Lung microvascular endothelial cell (primary cell): ENCODE results near the gene RABEPK. TPM values are rescaled to one million over a fixed set of nuclear protein-coding genes. Genes with fewer than 3 reads are reported as not detected.
"Not testable (repeated sequence)": the region's sequence is repeated elsewhere in the genome, so short reads cannot be mapped to it uniquely, and the experiment has no call there.

ENCODE experiments used
- DNase-seq, 2 donors: peaks; one replicate each; pipeline versions ENCODE4 v3.0.0 to v3.0.0-alpha.2; 2010; ENCODE audit warnings: low read depth in 2 of 2
- total RNA-seq: library from RNA; depleted of rRNA; stranded (reverse); fragments of >200 nt; gene quantifications from 2 replicates; pipeline ENCODE4 v1.2.1, GENCODE V29; 2014

Gene RABEPK
- 15.9 and 16.3 TPM in 2 replicates for total RNA-seq

- DNase-seq = peak; percentile 93
These were observed at the start of gene RABEPK for GRCh38 chr9:125200216-125201047. Gene RABEPK (plus strand): TSS chr9:125200542. CDS start chr9:125203014, 2,472 bp downstream.

GRCh38 chr9:125151730-125152129 lies 48.6 kb upstream of the RABEPK start:
- DNase-seq = no peak

- DNase-seq = no peak
These were observed 46.5 kb upstream of the RABEPK start for GRCh38 chr9:125153712-125154367.

GRCh38 chr9:125156551-125156950 lies 43.8 kb upstream of the RABEPK start:
- no peak for DNase-seq

- no peak for DNase-seq
These were observed 39.6 kb upstream of the RABEPK start for GRCh38 chr9:125160750-125161149.

- DNase-seq = no peak
These were observed 38.9 kb upstream of the RABEPK start for GRCh38 chr9:125161284-125161918.

GRCh38 chr9:125162891-125163290 lies 37.5 kb upstream of the RABEPK start:
- not testable (repeated sequence) for DNase-seq

- no peak for DNase-seq
These were observed 33.6 kb upstream of the RABEPK start for GRCh38 chr9:125166762-125167161.

GRCh38 chr9:125169895-125170294 lies 30.4 kb upstream of the RABEPK start:
- DNase-seq = no peak

- peak; percentile 49 to 71 for DNase-seq
These were observed 28.1 kb upstream of the RABEPK start for GRCh38 chr9:125172031-125172755.

- no peak for DNase-seq
These were observed 23.7 kb upstream of the RABEPK start for GRCh38 chr9:125176636-125177035.

GRCh38 chr9:125177888-125178287 lies 22.5 kb upstream of the RABEPK start:
- no peak for DNase-seq

- not testable (repeated sequence) for DNase-seq
These were observed 20.6 kb upstream of the RABEPK start for GRCh38 chr9:125179776-125180175.

- DNase-seq = no peak
These were observed 19.5 kb upstream of the RABEPK start for GRCh38 chr9:125180876-125181275.

GRCh38 chr9:125181756-125182155 lies 18.6 kb upstream of the RABEPK start:
- not testable (repeated sequence) for DNase-seq

GRCh38 chr9:125183054-125183453 lies 17.3 kb upstream of the RABEPK start:
- peak; percentile 42 to 52 for DNase-seq

GRCh38 chr9:125183561-125183960 lies 16.8 kb upstream of the RABEPK start:
- no peak for DNase-seq

GRCh38 chr9:125189011-125189360 lies 11.4 kb upstream of the RABEPK start:
- DNase-seq = peak; percentile 6 to 39

GRCh38 chr9:125189361-125190289 lies 10.7 kb upstream of the RABEPK start, which contains the start of gene PPP6C:
Gene PPP6C (minus strand): TSS chr9:125189803. CDS start chr9:125189718, 85 bp downstream.
- DNase-seq = peak; percentile 98 to 99

- peak; percentile 12 to 13 for DNase-seq
These were observed 10.0 kb upstream of the RABEPK start for GRCh38 chr9:125190361-125190801.
